GM19467 (cell line): ENCODE data around the gene DEDD.

Experiments used
- ATAC-seq: cut with Tn5 transposase; IDR thresholded peaks from one replicate; pipeline ENCODE4 v1.9.1; 2021; ENCODE audit warnings: mild to moderate bottlenecking, moderate library complexity; ENCODE audit not compliant: unreplicated experiment

Gene DEDD

DNA sequence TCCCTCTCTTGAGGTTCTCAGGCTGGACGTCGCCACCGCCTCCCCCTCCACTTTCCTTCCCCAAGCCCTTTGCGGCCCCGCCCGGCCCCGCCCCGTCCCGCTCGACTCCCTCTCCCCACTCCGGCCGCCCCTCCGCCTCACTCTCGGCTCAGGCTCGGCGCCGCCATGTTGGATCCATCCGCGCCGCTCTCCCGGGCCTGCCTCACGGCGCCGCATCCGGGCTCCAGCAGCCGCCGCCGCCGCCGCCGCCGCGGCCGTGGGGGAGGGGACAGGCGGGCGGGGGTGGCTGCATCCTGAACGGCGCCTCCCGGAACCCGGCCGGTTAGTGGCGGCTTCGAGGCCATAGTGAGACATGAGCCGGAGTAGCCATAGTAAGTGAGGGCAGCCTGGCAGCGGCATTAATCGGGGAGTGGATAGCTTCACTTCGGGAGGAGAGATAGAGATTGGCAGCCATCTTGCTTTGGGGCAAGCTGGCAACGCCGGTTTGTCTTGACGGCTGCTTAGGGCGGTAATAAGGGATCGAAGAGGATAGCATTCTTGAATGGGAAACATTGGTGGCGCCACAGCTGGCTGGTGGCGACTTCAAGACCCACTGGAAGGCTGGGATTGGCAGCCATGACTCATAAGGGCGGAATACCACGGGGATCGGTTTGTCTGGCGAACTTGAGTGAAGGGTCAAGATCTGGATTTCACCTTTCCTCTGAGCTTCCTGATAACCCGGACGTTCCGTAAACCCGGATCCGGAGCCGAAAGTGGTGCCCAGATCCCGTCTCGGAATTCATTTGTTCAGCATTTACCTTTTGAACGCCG is at the start of gene DEDD:
DEDD (minus strand) TSS at position 258 of the 810 bp plus-strand sequence. CDS start 8,205 bp downstream, outside the sequence.
- ATAC-seq = peak; percentile 90

GRCh38 chr1:161182214-161182613 is 49.7 kb upstream of the DEDD start:
- ATAC-seq = no peak

GRCh38 chr1:161180639-161181038 is 48.2 kb upstream of the DEDD start:
- ATAC-seq = no peak

GRCh38 chr1:161179698-161180097 is 47.2 kb upstream of the DEDD start:
- no peak for ATAC-seq

GRCh38 chr1:161177936-161178244 is 45.4 kb upstream of the DEDD start:
- no peak for ATAC-seq

DNA sequence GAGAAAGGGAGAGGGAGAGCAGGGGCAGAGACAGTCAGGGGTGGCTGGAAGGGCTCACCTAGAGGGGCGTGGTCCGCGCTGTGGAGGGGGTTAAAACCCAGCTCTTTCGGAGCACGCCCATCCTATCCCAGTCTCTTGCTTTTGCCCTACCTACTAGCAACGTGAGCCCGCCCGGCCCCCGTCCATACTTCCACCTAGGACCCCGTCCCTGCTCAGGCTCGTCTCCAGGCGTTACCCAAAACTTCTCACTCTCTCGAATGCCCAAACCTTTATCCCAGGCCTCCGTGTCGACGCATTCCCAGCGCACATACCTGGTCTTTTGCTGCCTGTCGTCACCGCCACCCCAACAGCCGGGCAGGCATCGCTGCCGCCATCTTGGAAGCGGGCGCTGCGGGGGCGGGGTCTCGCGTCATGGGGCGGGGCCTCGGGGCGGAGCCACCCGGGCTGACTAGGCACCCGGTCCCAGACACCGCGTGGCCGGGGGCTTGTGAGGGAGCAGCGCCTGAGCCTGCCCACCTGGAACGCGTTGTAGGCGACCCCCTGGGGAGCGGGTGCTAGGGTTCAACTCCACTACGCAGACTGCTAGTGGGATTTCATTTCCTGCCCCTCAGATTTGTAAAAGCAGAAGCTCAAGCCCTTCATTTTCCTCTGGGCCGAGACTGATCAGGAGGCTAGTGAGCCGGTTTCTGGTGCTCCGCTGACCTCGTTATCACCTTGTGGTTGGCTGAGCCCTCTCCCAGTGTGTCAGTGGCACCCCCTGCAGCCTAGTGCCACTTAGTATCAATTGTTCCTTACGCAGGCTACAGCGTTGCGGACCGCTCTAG is 44.9 kb upstream of the DEDD start, which contains the start of gene B4GALT3:
B4GALT3 (minus strand) TSS at position 396 of the 824 bp plus-strand sequence. CDS start 1,447 bp downstream, outside the sequence.
- peak; percentile 60 for ATAC-seq

DNA sequence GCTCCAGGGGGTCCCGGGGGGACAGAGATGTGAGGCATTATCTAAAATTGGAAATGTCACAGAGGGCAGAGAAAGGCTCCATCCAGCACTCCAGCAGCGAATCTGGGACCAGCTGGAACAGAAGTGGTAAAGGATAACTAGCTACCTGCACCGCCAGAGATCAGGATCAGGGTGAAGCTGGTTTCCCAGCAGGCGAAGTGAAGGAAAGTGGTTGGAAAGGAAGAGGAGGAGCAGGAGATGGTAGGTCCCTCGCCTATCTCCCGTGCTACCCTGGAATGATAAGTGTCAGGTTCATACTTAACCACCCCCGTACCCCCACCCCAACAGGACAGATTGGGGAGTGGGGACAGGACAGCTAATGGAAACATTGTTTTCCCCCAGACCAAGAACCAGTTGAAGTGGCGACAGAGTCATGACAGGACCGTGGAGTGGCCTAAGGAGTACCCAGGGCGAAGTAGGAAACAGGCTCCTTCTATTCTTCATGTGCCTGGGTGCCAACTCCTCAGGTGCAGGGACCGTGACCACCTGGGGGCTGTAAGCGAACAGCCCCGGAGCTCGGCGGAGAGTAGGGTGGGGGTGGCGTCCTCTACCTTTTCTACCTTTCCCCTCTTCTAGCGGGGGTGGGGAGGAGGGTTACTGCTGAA is 44.1 kb upstream of the DEDD start:
- no peak for ATAC-seq

DNA sequence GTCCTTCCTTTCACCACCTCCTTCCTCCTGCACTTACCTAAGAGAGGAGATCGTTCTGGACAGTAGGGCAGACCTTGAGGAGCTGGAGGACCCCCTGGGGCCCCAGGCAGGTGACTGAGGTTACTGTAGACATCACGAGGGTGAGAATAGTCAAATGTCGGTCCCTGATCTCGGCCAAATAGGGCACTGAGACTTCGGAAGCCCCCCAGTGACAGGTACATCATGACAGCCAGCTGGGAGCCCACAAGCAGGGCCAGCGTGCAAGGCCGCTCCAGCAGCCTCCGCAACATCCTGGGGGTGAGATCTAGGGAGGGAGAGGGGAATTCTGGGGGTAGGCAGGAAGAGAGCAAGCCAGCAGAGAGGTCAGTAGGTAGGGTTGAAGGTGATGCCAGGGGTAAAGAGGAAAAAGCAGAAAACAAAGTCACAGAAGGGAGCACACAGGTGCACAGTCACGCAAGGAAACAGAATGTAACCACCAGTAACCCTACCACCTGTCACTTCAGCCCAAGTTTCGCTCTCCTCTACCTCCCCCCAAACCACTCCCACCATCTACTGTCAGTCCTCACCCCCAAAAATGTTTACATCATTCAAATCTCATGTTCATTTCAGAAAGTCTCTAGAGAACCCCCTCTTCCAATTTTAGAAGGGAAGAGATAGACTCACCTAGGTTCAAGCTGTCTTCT is 43.4 kb upstream of the DEDD start:
- no peak for ATAC-seq

- ATAC-seq = no peak
These were observed 42.4 kb upstream of the DEDD start for GRCh38 chr1:161174911-161175310.

DNA sequence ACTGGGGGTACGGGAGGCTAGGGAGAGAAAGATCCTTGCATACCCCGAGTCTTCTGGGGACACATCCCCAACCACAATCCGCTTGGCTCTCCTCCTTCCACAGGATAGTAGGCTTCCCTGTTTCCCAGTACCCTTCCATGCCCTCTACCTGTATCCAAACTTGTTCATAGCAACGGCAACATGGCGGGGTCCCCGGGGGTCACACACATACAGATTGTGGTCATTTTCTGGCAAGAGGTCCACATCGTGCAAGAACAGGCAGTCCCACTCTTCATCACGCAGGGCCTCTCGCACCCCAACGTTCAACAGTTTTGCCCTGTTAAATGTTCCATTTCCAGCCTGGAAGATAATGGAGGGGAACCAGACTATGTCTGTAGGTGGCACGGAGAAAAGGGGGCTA is 41.2 kb upstream of the DEDD start:
- no peak for ATAC-seq

DNA sequence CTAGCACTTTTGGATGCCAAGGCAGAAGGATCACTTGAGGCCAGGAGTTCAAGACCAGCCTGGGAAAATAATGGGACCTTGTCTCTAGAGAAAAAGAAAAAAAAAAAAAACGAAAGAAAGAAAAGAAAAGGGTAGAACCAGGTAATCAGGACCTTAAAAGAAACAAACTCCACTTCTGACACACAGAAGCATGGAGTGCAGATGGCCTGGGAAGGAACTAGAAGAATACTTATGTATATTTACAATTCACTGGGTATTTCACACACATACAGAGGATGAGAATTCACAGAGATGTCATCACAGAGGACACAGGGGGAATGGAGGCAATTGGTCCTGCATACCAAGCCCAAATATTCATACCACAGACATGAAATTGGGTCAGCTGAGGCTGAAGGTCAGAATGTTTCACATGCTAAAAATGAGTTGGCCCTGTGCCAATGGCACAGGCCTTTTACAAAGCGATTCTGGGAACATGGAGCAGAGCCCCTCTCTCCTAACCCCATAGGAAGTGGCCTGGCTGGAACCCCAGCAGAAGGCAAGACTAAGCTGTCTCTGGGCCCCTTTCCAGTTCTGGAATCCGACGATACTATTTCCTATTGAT is 40.4 kb upstream of the DEDD start:
- no peak for ATAC-seq

DNA sequence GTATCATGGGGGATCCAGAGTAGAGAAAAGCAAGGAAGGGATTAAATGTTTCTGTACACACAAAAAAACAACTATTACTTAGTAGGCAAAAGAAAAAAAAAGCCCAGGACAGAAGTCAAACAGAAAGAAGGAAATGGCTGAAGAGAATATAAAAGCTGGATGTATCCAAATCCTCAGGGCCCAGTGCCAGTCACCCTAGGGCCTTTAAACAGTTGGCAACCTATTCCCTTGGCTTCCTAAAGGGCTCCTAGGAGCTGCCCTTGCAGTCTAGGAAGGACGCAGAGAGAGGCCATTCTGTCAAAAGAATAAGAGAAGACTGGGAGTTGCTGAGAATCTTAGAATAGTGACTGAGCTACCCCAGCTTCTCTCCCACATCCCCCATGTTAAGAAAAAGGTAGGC is 39.9 kb upstream of the DEDD start:
- no peak for ATAC-seq

GRCh38 chr1:161171696-161172095 is 39.2 kb upstream of the DEDD start:
- no peak for ATAC-seq

DNA sequence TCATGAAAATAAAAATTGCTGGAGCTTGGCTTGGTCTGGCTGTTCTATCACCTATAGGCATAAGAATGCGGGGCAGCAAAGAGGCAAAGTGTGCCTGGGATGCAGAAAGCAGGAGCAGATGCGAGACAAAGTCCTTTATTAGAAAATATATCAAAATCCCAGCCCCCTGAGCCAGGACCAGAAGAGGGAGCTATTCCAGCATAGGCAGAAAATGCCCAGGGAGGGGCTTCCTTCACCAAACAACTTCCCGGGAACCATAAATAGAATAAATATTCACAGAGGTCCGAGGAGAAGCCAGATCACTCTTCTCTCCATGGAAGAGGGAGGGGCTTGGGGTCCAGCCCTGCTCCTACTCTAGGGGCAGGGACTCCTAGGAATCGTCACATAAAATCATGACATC is 38.7 kb upstream of the DEDD start:
- no peak for ATAC-seq

DNA sequence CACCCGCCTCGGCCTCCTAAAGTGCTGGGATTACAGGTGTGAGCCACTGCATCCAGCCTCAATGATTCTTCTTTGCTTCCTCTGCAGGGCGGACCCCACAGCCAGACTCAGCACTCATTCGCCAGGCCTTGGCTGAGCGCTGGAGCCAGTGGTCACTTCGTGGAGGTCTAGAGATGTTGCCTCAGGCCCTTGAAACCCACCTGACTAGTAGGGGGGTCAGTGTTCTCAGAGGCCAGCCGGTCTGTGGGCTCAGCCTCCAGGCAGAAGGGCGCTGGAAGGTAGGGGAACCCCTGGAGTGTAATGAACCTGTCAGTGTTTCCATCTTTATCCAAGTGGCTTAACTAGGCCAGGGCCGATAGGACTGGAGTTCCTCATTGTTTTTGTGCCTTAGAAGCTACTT is 36.4 kb upstream of the DEDD start:
- ATAC-seq = no peak

DNA sequence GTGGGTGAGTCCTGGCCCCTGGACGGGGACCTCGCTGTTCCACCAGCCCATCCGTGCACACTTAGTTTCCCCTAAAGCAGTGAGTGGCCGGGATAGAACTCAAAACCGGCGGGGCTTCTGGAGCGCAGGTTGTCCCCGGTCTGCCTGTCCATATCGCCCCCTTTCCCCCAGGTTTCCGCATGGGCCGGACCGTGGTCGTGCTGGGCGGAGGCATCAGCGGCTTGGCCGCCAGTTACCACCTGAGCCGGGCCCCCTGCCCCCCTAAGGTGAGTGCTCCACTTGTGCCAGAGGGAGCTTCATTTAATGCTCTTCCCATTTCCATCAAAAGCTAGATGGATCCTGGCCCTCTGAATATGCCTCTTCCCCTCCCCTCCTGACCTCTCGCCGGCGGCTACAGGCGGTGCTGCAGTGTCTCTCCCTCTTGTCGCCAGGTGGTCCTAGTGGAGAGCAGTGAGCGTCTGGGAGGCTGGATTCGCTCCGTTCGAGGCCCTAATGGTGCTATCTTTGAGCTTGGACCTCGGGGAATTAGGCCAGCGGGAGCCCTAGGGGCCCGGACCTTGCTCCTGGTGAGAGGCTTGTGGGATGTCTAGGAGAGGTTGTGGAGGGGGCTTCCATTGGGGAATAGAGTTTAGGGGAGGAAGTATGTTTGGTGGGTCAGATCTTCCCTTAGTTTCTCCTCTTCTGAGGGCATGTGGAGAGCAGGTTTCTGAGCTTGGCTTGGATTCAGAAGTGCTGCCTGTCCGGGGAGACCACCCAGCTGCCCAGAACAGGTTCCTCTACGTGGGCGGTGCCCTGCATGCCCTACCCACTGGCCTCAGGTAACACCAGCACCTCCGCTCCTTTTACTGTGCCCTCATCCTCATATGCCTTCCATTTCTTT is 34.4 kb upstream of the DEDD start:
- no peak for ATAC-seq

GRCh38 chr1:161165742-161166668 is 33.5 kb upstream of the DEDD start, which contains the start of gene PPOX:
Gene PPOX, plus strand, starts transcription at chr1:161166426. Its CDS starts 422 bp downstream, at chr1:161166848.
- ATAC-seq = peak; percentile 92

DNA sequence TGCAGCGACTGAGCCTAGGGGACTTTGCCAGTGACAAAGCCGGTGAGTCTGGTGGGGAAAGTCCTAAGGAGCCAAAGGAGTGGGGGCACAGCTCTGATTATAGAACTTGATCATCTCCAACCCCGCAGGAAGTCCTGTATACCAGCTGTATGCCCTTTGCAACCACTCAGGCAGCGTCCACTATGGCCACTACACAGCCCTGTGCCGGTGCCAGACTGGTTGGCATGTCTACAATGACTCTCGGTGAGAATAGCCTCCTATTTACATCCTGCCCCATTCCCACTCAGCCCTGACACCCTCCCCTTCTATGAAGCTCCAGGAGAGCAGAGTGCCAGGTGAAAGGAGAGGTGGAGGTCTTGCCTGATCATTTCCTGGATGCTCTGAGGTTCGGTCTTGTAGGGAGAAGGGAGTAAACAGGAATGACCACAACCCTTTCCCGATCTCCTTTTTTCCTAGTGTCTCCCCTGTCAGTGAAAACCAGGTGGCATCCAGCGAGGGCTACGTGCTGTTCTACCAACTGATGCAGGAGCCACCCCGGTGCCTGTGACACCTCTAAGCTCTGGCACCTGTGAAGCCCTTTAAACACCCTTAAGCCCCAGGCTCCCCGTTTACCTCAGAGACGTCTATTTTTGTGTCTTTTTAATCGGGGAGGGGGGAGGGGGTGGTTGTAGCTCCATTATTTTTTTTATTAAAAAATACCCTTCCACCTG is 32.6 kb upstream of the DEDD start:
- ATAC-seq = no peak
